Measurements from ENCODE around the gene LCE2C. TPM values are rescaled to one million over a fixed set of nuclear protein-coding genes. Genes with fewer than 3 reads are reported as not detected.

Gene LCE2C
- polyA plus RNA-seq, 1 of the 3 experiments (the other 2 are of a cell fraction), result not detected

GRCh38 chr1:152640351-152640750, 34.7 kb upstream of the LCE2C start:
- no peak for DNase-seq
- no peaks in the 10 kb centered on the region for H3K9me2 ChIP-seq
- no peaks in the 10 kb centered on the region for H3K27me3 ChIP-seq (ENCODE audit: insufficient read depth)
- H2AFZ ChIP-seq (ENCODE audit: low read depth), result no peak overlapping the region
- no peak overlapping the region for H3K27ac ChIP-seq (ENCODE audit: low read depth in 2 of 2, low read length in 1 of 2)
- TF ChIP-seq TAF1 (IDR thresholded peaks at IDR 0.05; ENCODE audit: borderline replicate concordance, low read depth, low read length), result no peak
- no peak for TF ChIP-seq MAX (IDR thresholded peaks at IDR 0.05; ENCODE audit: low read depth)
- TF ChIP-seq FOXJ3 (CRISPR knock-in tag; IDR thresholded peaks at IDR 0.05), result no peak
- TF ChIP-seq SIN3A (IDR thresholded peaks at IDR 0.05; ENCODE audit: borderline replicate concordance, low read depth, low read length), result no peak
- TF ChIP-seq CTCF (IDR thresholded peaks at IDR 0.05), result no peak
- no peak for TF ChIP-seq MXI1 (IDR thresholded peaks at IDR 0.05; ENCODE audit: low read depth, low read length)
- TF ChIP-seq TEAD4 (IDR thresholded peaks at IDR 0.05; ENCODE audit: borderline replicate concordance, insufficient read depth), result no peak
- TF ChIP-seq REST (IDR thresholded peaks at IDR 0.05; ENCODE audit: low read depth, low read length), result no peak
- no peak for TF ChIP-seq FOSL2 (IDR thresholded peaks at IDR 0.05; ENCODE audit: borderline replicate concordance, low read depth)
- TF ChIP-seq POLR2AphosphoS5 (IDR thresholded peaks at IDR 0.05; ENCODE audit: low read depth, low read length), result no peak
- TF ChIP-seq FOXM1 (IDR thresholded peaks at IDR 0.05; ENCODE audit: low read depth), result no peak
- no peak for TF ChIP-seq YY1 (IDR thresholded peaks at IDR 0.05; ENCODE audit: low read depth)
- no peak overlapping the region for H3K9ac ChIP-seq
- 0% methylated on average over 1 of the region's 1 CpG for WGBS (ENCODE audit: low lambda C conversion rate)
- no peaks in the 10 kb centered on the region for H3K36me3 ChIP-seq (replicated peaks in 1 of 2; ENCODE audit: control insufficient read depth in 1 of 2, insufficient read depth in 2 of 2, low read length in 1 of 2)
- no peak overlapping the region for H3K4me2 ChIP-seq
- no peaks in the 10 kb centered on the region for H4K20me1 ChIP-seq (ENCODE audit: insufficient read depth)
- no peak overlapping the region for H3K4me3 ChIP-seq (ENCODE audit: low read depth in 2 of 2, low read length in 1 of 2)
- H3K4me1 ChIP-seq (ENCODE audit: control insufficient read depth in 1 of 2, insufficient read depth in 2 of 2, low read depth in 1 of 2, low read length in 1 of 2), result no peaks in the 10 kb centered on the region
- ChIA-PET CTCF (interaction anchor here (5.8 kb wide), 1 partner anchor 14 kb away, joined by 37 read pairs; no protein-coding TSS in a partner anchor), POLR2A (no interaction called here)
- no peaks in the 10 kb centered on the region for H3F3A ChIP-seq (replicated peaks; ENCODE audit: insufficient read depth)
- H3K79me2 ChIP-seq (ENCODE audit: insufficient read depth), result no peaks in the 10 kb centered on the region
- no peaks in the 10 kb centered on the region for H3K9me3 ChIP-seq

Measured in SK-N-SH (cell line).